ENCODE measurements around the gene TAF5L.
"Not testable (repeated sequence)": the region's sequence is repeated elsewhere in the genome, so short reads cannot be mapped to it uniquely, and the experiment has no call there.

TAF5L gene

GRCh38 chr1:229607370-229607769 lies 18.6 kb downstream of the TAF5L start:
- no peak overlapping the region for H3K27ac ChIP-seq
- TF ChIP-seq CTCF (conservative IDR thresholded peaks at IDR 0.05) = no peak
- TF ChIP-seq ZFX (IDR thresholded peaks at IDR 0.05) = no peak

- H3K27ac ChIP-seq = no peak overlapping the region
- TF ChIP-seq CTCF (conservative IDR thresholded peaks at IDR 0.05) (no peak), ZFX (IDR thresholded peaks at IDR 0.05) (no peak)
These were observed 22.4 kb downstream of the TAF5L start for GRCh38 chr1:229603371-229604005.

GRCh38 chr1:229600229-229600628 lies 25.7 kb downstream of the TAF5L start:
- TF ChIP-seq ZFX (IDR thresholded peaks at IDR 0.05) (no peak), CTCF (conservative IDR thresholded peaks at IDR 0.05) (no peak)

GRCh38 chr1:229599218-229599954 lies 26.5 kb downstream of the TAF5L start:
- no peak for TF ChIP-seq ZFX (IDR thresholded peaks at IDR 0.05)
- TF ChIP-seq CTCF (conservative IDR thresholded peaks at IDR 0.05) = no peak

More at GRCh38 chr1:229600229-229600628, 25.7 kb downstream of the TAF5L start:
- H3K27ac ChIP-seq = no peak overlapping the region

GRCh38 chr1:229597877-229598276 lies 28.0 kb downstream of the TAF5L start:
- no peak for TF ChIP-seq CTCF (conservative IDR thresholded peaks at IDR 0.05)
- TF ChIP-seq ZFX (IDR thresholded peaks at IDR 0.05) = no peak
- H3K27ac ChIP-seq = no peak overlapping the region

More at GRCh38 chr1:229599218-229599954, 26.5 kb downstream of the TAF5L start:
- no peak overlapping the region for H3K27ac ChIP-seq

GRCh38 chr1:229596925-229597699 lies 28.8 kb downstream of the TAF5L start:
- no peak overlapping the region for H3K27ac ChIP-seq

GRCh38 chr1:229595876-229596275 lies 30.0 kb downstream of the TAF5L start:
- H3K27ac ChIP-seq = not testable (repeated sequence)

More at GRCh38 chr1:229596925-229597699, 28.8 kb downstream of the TAF5L start:
- TF ChIP-seq CTCF (conservative IDR thresholded peaks at IDR 0.05) (no peak), ZFX (IDR thresholded peaks at IDR 0.05) (no peak)
